ENCODE data around the gene ALKBH2.
A peak's percentile ranks its signal among the peaks of the same experiment; 100 is the strongest.

The ALKBH2 gene

DNA sequence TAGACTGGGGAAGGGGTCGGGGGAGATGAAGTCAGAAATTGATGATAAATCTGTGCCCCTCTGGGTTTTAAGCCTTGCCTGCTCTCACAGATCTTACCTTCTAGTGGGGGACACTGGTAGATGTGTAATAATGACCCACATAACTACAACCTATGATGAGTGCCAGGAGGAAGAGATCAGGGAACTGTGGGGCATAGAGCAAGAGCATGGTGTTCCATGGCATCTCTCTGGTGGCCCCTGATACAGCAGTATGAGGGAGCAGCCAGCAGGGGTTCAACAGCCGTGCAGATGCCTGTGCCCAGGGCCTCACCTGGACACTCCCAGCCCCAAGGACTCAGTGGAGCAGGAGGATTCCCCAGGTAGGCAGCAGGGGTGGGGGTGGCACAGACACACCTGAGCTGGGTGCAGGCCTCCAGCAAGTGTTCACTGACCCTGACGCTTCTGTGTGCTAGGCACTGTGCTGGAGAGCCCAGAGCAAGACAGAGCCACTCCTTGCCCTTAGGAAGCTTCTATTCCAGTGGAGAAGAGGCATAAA, 28.1 kb upstream of the ALKBH2 start:
- H3K4me3 Mint-ChIP-seq: no peak overlapping the region
- DNase-seq (no peak), ATAC-seq (no peak)
- H3K36me3 Mint-ChIP-seq (ENCODE audit: low read depth): no peaks in the 10 kb centered on the region
- H3K27me3 Mint-ChIP-seq: no peaks in the 10 kb centered on the region
- H3K9me3 Mint-ChIP-seq: no peaks in the 10 kb centered on the region
- no peaks in the 10 kb centered on the region for H3K4me1 Mint-ChIP-seq
- H3K27ac Mint-ChIP-seq: no peak overlapping the region

DNA sequence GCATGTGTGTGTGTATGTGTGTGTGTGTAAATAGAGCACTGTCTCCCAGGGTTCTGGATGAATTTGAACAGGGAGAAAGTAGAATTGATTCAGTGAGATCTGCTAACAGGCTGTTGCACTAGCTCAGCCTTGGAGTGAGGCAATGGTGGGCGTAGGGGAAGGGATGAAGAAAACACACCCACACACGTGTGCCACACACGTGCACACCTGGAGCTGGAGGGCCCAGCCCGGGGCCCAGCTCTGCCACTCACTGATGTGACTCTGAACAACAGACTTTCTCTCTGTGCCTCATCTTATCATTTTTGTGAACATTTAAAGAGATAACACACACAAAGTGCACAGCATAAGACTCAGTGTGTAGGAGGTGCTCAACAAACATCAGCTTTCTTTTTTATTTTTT, 27.3 kb upstream of the ALKBH2 start:
- no peak overlapping the region for H3K27ac Mint-ChIP-seq
- DNase-seq: no peak
- no peak for ATAC-seq
- H3K36me3 Mint-ChIP-seq (ENCODE audit: low read depth): no peaks in the 10 kb centered on the region
- no peak overlapping the region for H3K4me3 Mint-ChIP-seq
- peaks cover 3% of the 10 kb centered on the region for H3K4me1 Mint-ChIP-seq
- H3K9me3 Mint-ChIP-seq: no peaks in the 10 kb centered on the region
- no peaks in the 10 kb centered on the region for H3K27me3 Mint-ChIP-seq

DNA sequence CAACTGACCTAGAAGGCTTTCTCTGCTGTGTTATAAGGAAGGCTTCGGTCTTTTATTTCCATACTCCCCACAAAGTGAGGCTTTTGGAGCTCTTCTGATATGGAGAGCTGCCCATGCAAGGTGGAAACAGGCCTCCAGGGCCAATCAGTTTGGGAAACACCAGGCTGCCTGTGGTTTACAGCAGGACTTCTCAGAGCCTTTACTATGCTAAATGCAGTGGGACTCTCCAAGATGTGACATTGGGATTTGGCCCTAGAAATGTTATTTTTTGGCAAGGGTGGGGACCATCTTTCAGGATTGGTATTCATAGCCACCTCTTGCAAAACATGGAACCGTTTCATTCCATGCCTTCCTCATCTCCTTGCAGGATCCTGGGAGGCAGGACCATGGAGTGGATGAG, 26.8 kb upstream of the ALKBH2 start:
- H3K4me3 Mint-ChIP-seq: no peak overlapping the region
- H3K9me3 Mint-ChIP-seq: no peaks in the 10 kb centered on the region
- no peak for DNase-seq
- H3K27ac Mint-ChIP-seq: no peak overlapping the region
- H3K4me1 Mint-ChIP-seq: peaks cover 7% of the 10 kb centered on the region
- no peaks in the 10 kb centered on the region for H3K36me3 Mint-ChIP-seq (ENCODE audit: low read depth)
- ATAC-seq: no peak
- no peaks in the 10 kb centered on the region for H3K27me3 Mint-ChIP-seq

DNA sequence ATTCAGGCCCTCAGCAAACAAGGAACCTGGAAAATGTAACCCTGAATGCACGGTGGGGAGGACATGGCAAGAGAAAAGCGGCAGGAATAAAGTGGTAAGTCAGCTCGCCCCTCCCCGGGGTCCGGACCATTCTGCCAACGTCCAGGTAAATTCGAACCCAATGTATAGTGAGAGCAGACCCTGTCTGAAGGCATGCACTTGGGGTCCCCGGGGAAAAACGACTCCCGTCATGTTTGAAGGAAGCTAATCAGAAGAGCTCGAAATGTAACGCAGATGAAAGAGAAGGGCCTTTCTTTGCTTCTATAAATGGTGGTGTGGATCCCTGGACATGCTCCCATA, 23.3 kb upstream of the ALKBH2 start:
- Mint-ChIP-seq H3K9me3 (no peaks in the 10 kb centered on the region), H3K36me3 (ENCODE audit: low read depth) (no peaks in the 10 kb centered on the region), H3K27ac (no peak overlapping the region), H3K4me3 (no peak overlapping the region), H3K27me3 (no peaks in the 10 kb centered on the region), H3K4me1 (peaks cover 14% of the 10 kb centered on the region)
- ATAC-seq (no peak), DNase-seq (no peak)

DNA sequence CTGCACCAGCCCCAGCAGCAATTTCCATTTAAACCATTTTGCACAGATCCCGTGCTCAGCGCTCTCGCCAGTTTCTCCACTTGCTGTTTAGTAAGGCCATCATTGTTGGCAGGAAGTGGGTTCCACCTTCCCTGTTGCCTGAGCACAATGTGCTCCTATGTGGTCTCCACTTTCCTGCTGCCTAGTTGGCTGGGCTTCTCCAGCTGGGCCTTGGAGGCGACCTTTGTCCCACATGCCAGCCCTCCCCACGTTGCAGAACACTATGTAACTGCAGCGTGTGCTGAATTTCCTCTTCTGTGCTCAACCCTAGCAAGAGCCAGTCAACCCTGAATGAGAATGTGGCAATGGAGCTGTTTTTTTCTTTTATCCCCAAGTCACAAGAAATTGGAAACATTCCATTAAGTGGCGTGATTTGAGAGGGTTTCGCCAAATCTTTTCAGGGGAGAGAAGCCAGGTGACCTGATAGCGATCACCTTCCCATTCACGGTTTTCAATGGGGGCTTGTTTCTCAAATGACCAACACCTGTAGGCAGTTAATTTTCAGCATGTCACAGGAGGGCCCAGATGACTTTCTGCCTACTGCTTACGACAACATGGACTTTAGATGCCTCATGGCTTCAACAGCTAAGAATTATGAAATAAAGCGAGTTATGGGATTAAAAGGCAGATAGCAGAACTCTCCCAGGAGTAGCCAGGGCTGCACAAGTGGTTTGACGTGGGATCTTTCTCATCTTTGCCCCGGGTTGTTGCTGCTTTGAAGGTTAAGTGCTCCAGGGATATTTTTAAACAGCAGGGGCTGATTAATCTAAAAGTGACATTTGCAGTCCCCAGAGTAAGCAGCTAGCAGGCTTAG, 22.7 kb upstream of the ALKBH2 start, which contains the start of gene ACACB:
TSS of gene ACACB (plus strand) at position 830 of the 853 bp plus-strand sequence. CDS start 22,819 bp downstream, outside the sequence.
- no peak within 1 kb of the TSS for H3K27ac Mint-ChIP-seq

DNA sequence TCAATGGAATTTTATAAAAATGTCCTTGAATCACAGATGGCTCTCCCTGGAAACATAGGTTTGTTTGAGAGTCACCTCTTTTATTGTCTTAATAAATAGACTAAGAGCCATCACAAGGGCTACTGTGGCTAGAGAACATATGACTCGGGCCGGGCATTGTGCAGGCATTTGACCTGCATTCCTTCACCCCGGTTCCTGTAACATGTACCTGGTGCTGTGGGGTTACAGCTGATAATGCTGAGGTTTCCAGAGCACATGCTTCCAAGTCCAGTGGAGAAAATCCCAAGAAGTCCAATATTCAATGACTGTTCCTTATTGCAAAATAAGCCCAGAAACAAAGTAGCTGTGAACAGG, 22.1 kb upstream of the ALKBH2 start:
- no peaks in the 10 kb centered on the region for H3K9me3 Mint-ChIP-seq
- H3K27ac Mint-ChIP-seq: no peak overlapping the region

More for the DNA sequence above, 22.7 kb upstream of the ALKBH2 start, which contains the start of gene ACACB:
- ATAC-seq (no peak), DNase-seq (no peak)
- no peaks in the 10 kb centered on the region for H3K27me3 Mint-ChIP-seq
- H3K9me3 Mint-ChIP-seq: no peaks in the 10 kb centered on the region
- no peaks in the 10 kb centered on the region for H3K36me3 Mint-ChIP-seq (ENCODE audit: low read depth)
- H3K4me3 Mint-ChIP-seq: no peak within 1 kb of the TSS
- peaks cover 18% of the 10 kb centered on the region for H3K4me1 Mint-ChIP-seq

DNA sequence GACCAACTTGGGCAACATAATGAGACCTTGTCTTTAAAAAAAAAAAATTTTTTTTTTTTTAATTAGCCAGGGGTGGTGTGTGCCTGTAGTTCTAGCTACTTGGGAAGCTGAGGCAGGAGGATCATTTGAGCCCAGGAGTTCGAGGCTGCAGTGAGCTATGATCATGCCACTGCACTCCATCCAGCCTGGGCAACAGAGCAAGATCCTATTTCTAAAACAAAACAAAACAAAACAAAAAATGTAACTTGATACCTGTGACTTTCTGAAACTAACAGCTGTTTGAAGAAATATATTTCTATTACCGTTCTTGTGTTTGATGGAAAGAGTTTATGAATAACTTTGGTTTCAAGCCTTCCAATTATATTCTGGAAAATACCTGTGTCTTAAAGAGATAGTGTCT, 21.4 kb upstream of the ALKBH2 start:
- Mint-ChIP-seq H3K27ac (no peak overlapping the region), H3K4me1 (peaks cover 23% of the 10 kb centered on the region), H3K36me3 (ENCODE audit: low read depth) (peaks cover 8% of the 10 kb centered on the region), H3K9me3 (no peaks in the 10 kb centered on the region), H3K27me3 (no peaks in the 10 kb centered on the region), H3K4me3 (no peak overlapping the region)
- ATAC-seq: no peak
- DNase-seq: no peak

More for the DNA sequence above, 22.1 kb upstream of the ALKBH2 start:
- Mint-ChIP-seq H3K27me3 (no peaks in the 10 kb centered on the region), H3K36me3 (ENCODE audit: low read depth) (peaks cover 2% of the 10 kb centered on the region), H3K4me3 (no peak overlapping the region), H3K4me1 (peaks cover 23% of the 10 kb centered on the region)
- DNase-seq (no peak), ATAC-seq (no peak)

DNA sequence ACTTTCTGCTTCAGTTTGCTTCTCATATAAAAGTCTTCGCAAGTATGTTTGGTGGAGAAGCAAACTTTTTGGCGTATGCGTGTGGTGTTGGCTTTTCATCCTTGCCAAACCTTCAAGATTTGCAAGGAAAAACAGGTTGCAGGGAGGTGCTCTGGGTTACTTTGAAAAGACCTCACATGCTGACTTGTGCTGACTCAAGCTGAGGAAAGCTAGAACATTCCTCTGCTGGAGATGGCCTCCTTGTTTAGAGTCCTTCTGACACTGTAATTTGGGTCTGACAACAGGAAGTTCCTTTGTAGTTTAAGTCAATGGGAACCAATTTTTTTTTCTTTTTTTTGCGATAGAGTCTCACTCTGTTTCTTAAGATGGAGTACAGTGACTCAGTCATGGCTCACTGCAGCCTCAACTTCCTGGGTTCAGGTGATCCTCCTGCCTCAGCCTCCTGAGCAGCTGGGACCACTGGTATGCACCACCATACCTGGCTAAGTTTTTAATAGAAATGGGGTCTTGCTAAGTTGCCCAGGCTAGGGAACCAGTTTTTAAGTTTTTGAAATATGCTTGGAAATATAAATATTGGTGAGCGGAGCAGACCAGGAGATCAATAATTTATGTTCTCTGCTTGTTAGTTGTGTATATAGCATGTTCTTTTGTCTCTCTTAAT, 20.5 kb upstream of the ALKBH2 start:
- DNase-seq (no peak), ATAC-seq (no peak)
- Mint-ChIP-seq H3K36me3 (ENCODE audit: low read depth) (peaks cover 12% of the 10 kb centered on the region), H3K4me3 (no peak overlapping the region), H3K27ac (no peak overlapping the region), H3K4me1 (peaks cover 23% of the 10 kb centered on the region), H3K9me3 (no peaks in the 10 kb centered on the region), H3K27me3 (no peaks in the 10 kb centered on the region)

DNA sequence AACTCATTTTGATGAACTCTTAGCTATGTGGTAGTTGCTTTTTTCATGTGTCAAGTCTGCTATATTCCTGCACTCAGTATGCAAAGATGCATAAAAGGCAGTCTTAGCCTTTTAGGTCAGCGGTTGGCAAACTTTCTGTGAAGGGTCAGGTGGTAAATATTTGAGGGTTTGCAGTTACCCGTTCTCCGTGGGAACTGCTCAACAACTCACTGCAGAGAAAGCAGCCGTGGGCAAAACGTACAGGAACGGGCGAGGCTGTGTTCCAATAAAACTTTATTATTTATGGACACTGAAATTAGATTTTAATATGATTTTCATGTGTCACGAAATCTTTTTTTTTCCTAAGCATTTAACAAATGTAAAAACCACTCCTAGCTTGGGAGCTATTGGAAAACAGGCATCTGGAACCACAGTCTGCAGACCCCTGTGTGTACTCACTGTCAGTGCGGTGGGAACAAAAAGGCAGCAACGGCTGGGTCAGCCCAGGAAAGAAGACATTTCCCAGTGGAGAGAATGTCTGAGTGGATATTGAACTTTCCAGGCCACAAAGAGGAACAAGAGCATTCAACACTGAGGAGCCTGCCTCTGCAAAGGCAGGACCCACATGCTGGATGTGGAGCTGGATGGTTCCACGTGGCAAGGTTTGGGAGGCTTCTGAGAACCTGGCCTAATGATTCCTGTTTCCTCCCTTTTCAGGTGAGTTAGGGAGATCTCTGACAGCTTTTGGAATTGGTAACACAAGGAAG, 19.6 kb upstream of the ALKBH2 start:
- no peak for DNase-seq
- peaks cover 15% of the 10 kb centered on the region for H3K36me3 Mint-ChIP-seq (ENCODE audit: low read depth)

DNA sequence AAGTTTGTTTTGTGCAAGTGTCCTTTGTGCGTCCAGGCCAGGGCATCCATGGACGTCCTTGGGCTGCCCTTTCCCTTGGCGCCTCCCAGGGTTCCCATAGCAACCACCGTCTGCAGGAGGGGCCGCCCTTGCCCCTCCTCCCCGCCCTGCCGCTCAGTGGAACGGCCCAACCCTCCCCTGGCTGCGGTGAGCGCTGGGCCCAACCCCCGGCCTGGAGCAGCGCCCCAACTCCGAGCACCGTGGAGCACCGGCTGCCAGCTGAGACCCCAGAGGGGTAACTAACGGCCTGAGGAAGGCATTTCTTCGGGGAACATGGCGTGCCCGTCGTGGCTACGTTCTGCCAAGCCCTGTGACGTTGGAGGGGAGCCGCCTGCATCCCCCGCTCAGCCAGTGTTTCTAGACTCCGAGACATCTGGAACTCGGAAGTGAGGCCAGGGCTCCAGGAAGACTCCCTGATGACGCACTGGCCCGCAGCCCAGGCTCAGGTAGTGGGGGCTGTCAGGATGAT, 17.8 kb upstream of the ALKBH2 start:
- Mint-ChIP-seq H3K4me3 (peak overlapping the region; percentile 56), H3K4me1 (peaks cover 23% of the 10 kb centered on the region), H3K27me3 (no peaks in the 10 kb centered on the region), H3K9me3 (no peaks in the 10 kb centered on the region), H3K27ac (peak overlapping the region; percentile 31), H3K36me3 (ENCODE audit: low read depth) (peaks cover 25% of the 10 kb centered on the region)
- ATAC-seq (peak; percentile 86), DNase-seq (peak; percentile 56)

More for the DNA sequence above, 19.6 kb upstream of the ALKBH2 start:
- no peak for ATAC-seq
- Mint-ChIP-seq H3K9me3 (no peaks in the 10 kb centered on the region), H3K4me3 (no peak overlapping the region), H3K4me1 (peaks cover 23% of the 10 kb centered on the region), H3K27ac (no peak overlapping the region), H3K27me3 (no peaks in the 10 kb centered on the region)

DNA sequence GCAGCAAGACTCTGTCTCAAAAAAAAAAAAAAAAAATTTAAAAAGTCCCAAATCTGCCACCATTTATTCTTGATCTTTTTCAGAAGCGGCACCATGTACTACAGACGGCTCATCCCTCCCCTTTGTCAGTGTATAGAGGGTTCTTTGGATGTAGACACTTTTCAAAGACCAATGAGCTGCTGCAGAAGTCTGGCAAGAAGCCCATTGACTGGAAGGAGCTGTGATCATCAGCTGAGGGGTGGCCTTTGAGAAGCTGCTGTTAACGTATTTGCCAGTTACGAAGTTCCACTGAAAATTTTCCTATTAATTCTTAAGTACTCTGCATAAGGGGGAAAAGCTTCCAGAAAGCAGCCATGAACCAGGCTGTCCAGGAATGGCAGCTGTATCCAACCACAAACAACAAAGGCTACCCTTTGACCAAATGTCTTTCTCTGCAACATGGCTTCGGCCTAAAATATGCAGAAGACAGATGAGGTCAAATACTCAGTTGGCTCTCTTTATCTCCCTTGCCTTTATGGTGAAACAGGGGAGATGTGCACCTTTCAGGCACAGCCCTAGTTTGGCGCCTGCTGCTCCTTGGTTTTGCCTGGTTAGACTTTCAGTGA, 16.6 kb upstream of the ALKBH2 start:
- peaks cover 14% of the 10 kb centered on the region for H3K4me1 Mint-ChIP-seq
- H3K27me3 Mint-ChIP-seq: no peaks in the 10 kb centered on the region
- H3K36me3 Mint-ChIP-seq (ENCODE audit: low read depth): peaks cover 33% of the 10 kb centered on the region
- no peaks in the 10 kb centered on the region for H3K9me3 Mint-ChIP-seq
- no peak overlapping the region for H3K27ac Mint-ChIP-seq
- no peak overlapping the region for H3K4me3 Mint-ChIP-seq
- ATAC-seq: no peak
- no peak for DNase-seq

DNA sequence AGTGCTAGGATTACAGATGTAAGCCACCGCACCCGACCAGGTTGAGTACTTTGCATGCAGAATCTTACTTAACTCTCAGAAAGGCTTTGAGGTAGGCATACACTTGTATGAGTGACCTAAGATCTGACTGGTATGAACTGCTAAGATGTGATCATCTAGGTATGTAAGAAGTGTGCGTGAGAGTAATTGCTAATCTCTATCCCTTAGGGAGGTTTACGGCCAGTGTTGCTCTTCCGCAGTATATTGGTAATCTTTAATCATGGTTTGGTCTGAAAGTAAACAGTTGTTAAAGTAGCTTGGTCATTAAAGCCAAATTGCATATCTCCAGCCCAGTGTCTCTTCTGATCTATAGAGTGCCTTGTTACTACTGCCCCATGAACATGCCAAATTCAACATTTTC, 11.9 kb upstream of the ALKBH2 start:
- Mint-ChIP-seq H3K27me3 (no peaks in the 10 kb centered on the region), H3K36me3 (ENCODE audit: low read depth) (peaks cover 54% of the 10 kb centered on the region), H3K27ac (no peak overlapping the region), H3K9me3 (no peaks in the 10 kb centered on the region), H3K4me1 (peaks cover 5% of the 10 kb centered on the region), H3K4me3 (no peak overlapping the region)
- ATAC-seq (no peak), DNase-seq (no peak)

DNA sequence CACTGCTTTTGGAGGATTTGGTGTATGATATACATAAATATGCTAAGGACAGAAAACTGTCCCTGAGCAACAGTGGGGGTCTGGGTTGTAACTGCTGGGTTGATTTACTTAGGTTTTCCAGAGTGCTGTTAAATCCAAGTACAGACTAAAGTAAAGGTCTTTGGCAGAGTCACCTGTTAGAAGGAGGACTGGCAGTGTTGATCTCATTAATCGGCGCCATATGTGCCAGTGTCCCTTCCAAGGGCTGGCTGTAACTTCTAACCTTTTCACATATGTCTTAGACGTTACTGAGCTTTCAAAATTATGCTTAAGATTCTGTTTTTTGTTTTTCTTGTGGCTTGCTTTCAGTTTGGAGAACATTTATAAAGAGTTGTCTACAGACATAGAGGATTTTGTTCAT, 9.2 kb upstream of the ALKBH2 start:
- DNase-seq (no peak), ATAC-seq (no peak)
- Mint-ChIP-seq H3K27ac (no peak overlapping the region), H3K4me1 (peaks cover 22% of the 10 kb centered on the region), H3K9me3 (no peaks in the 10 kb centered on the region), H3K36me3 (ENCODE audit: low read depth) (peaks cover 58% of the 10 kb centered on the region), H3K27me3 (no peaks in the 10 kb centered on the region), H3K4me3 (no peak overlapping the region)

DNA sequence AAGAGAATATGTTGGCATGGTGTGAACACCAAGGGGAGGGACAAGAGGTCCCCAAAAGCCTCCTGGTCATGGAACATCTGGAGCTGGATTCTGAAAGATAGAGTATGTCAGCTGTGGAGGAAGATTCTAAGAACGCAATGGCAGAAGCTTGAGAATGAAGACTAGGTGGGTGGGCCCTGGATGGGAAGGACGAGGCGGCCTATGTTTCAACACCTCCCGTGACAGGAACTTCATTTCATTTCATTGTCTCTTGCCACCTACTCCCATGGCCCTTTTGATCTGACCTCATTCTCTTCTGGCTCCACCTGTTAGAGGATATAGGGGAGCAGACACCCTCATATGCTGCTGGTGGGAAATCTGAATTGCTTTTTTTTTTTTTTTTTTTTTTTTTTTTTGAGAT, 7.5 kb upstream of the ALKBH2 start:
- no peak overlapping the region for H3K4me3 Mint-ChIP-seq
- H3K9me3 Mint-ChIP-seq: no peaks in the 10 kb centered on the region

More for the DNA sequence above, 7.5 kb upstream of the ALKBH2 start:
- Mint-ChIP-seq H3K4me1 (peaks cover 25% of the 10 kb centered on the region), H3K36me3 (ENCODE audit: low read depth) (peaks cover 49% of the 10 kb centered on the region), H3K27me3 (no peaks in the 10 kb centered on the region), H3K27ac (no peak overlapping the region)
- ATAC-seq (no peak), DNase-seq (no peak)

Measured in activated naive CD8-positive, alpha-beta T cell treated with anti-CD3 and anti-CD28 coated beads, Interleukin-2, amount 50 U/mL, for 24 hours (primary cell).